ENCODE results near the gene TRIM34.
"Not testable (repeated sequence)": the region's sequence is repeated elsewhere in the genome, so short reads cannot be mapped to it uniquely, and the experiment has no call there.

TRIM34 gene

GRCh38 chr11:5626196-5626595, 1.4 kb downstream of the TRIM34 start:
- no peak for DNase-seq (ENCODE audit: low read depth in 1 of 2, low spot score in 1 of 2)
- in situ Hi-C loops (cut with HindIII; ENCODE audit: low pct_unique_long_range_greater_than_20kb, low sequenced_read_pairs), result no loop called here
- TF ChIP-seq JUND (IDR thresholded peaks at IDR 0.05; ENCODE audit: low read depth), result no peak

- TF ChIP-seq JUND (IDR thresholded peaks at IDR 0.05; ENCODE audit: low read depth), result no peak
- in situ Hi-C loops (cut with HindIII; ENCODE audit: low pct_unique_long_range_greater_than_20kb, low sequenced_read_pairs), result no loop called here
- DNase-seq (ENCODE audit: low read depth in 1 of 2, low spot score in 1 of 2), result no peak
Observed at GRCh38 chr11:5631417-5631816, 6.6 kb downstream of the TRIM34 start.

GRCh38 chr11:5631969-5632635, 7.3 kb downstream of the TRIM34 start:
- DNase-seq (ENCODE audit: low read depth in 1 of 2, low spot score in 1 of 2), result no peak
- no peak for TF ChIP-seq JUND (IDR thresholded peaks at IDR 0.05; ENCODE audit: low read depth)
- in situ Hi-C loops (cut with HindIII; ENCODE audit: low pct_unique_long_range_greater_than_20kb, low sequenced_read_pairs), result no loop called here

- in situ Hi-C loops (cut with HindIII; ENCODE audit: low pct_unique_long_range_greater_than_20kb, low sequenced_read_pairs), result no loop called here
- no peak for TF ChIP-seq JUND (IDR thresholded peaks at IDR 0.05; ENCODE audit: low read depth)
- no peak for DNase-seq (ENCODE audit: low read depth in 1 of 2, low spot score in 1 of 2)
Observed at GRCh38 chr11:5639953-5640352, 15.2 kb downstream of the TRIM34 start.

GRCh38 chr11:5643585-5643984, 18.8 kb downstream of the TRIM34 start:
- in situ Hi-C loops (cut with HindIII; ENCODE audit: low pct_unique_long_range_greater_than_20kb, low sequenced_read_pairs), result no loop called here
- no peak for DNase-seq (ENCODE audit: low read depth in 1 of 2, low spot score in 1 of 2)
- TF ChIP-seq JUND (IDR thresholded peaks at IDR 0.05; ENCODE audit: low read depth), result no peak

GRCh38 chr11:5646139-5646538, 21.3 kb downstream of the TRIM34 start:
- in situ Hi-C loops (cut with HindIII; ENCODE audit: low pct_unique_long_range_greater_than_20kb, low sequenced_read_pairs), result no loop called here
- DNase-seq (ENCODE audit: low read depth in 1 of 2, low spot score in 1 of 2), result no peak
- TF ChIP-seq JUND (IDR thresholded peaks at IDR 0.05; ENCODE audit: low read depth), result no peak

- TF ChIP-seq JUND (IDR thresholded peaks at IDR 0.05; ENCODE audit: low read depth), result no peak
- DNase-seq (ENCODE audit: low read depth in 1 of 2, low spot score in 1 of 2), result no peak
- in situ Hi-C loops (cut with HindIII; ENCODE audit: low pct_unique_long_range_greater_than_20kb, low sequenced_read_pairs), result no loop called here
Observed at GRCh38 chr11:5655474-5655873, 30.7 kb downstream of the TRIM34 start.

- in situ Hi-C loops (cut with HindIII; ENCODE audit: low pct_unique_long_range_greater_than_20kb, low sequenced_read_pairs), result not testable (repeated sequence)
Observed at GRCh38 chr11:5656956-5657355, 32.2 kb downstream of the TRIM34 start.

GRCh38 chr11:5658318-5658717, 33.5 kb downstream of the TRIM34 start:
- TF ChIP-seq JUND (IDR thresholded peaks at IDR 0.05; ENCODE audit: low read depth), result no peak
- in situ Hi-C loops (cut with HindIII; ENCODE audit: low pct_unique_long_range_greater_than_20kb, low sequenced_read_pairs), result no loop called here
- DNase-seq (ENCODE audit: low read depth in 1 of 2, low spot score in 1 of 2), result no peak

More at GRCh38 chr11:5656956-5657355, 32.2 kb downstream of the TRIM34 start:
- not testable (repeated sequence) for DNase-seq (ENCODE audit: low read depth in 1 of 2, low spot score in 1 of 2)

GRCh38 chr11:5663511-5663910, 38.7 kb downstream of the TRIM34 start:
- no peak for TF ChIP-seq JUND (IDR thresholded peaks at IDR 0.05; ENCODE audit: low read depth)
- DNase-seq (ENCODE audit: low read depth in 1 of 2, low spot score in 1 of 2), result no peak
- in situ Hi-C loops (cut with HindIII; ENCODE audit: low pct_unique_long_range_greater_than_20kb, low sequenced_read_pairs), result no loop called here

- DNase-seq (ENCODE audit: low read depth in 1 of 2, low spot score in 1 of 2), result no peak
- TF ChIP-seq JUND (IDR thresholded peaks at IDR 0.05; ENCODE audit: low read depth), result no peak
- in situ Hi-C loops (cut with HindIII; ENCODE audit: low pct_unique_long_range_greater_than_20kb, low sequenced_read_pairs), result no loop called here
Observed at GRCh38 chr11:5665051-5665570, 40.3 kb downstream of the TRIM34 start.

- in situ Hi-C loops (cut with HindIII; ENCODE audit: low pct_unique_long_range_greater_than_20kb, low sequenced_read_pairs), result no loop called here
- no peak for DNase-seq (ENCODE audit: low read depth in 1 of 2, low spot score in 1 of 2)
- TF ChIP-seq JUND (IDR thresholded peaks at IDR 0.05; ENCODE audit: low read depth), result no peak
Observed at GRCh38 chr11:5665746-5666401, 41.1 kb downstream of the TRIM34 start.

GRCh38 chr11:5666402-5666793, 41.6 kb downstream of the TRIM34 start:
- DNase-seq (ENCODE audit: low read depth in 1 of 2, low spot score in 1 of 2), result no peak
- TF ChIP-seq JUND (IDR thresholded peaks at IDR 0.05; ENCODE audit: low read depth), result no peak
- in situ Hi-C loops (cut with HindIII; ENCODE audit: low pct_unique_long_range_greater_than_20kb, low sequenced_read_pairs), result no loop called here
